HG03066 (cell line): ENCODE results near the gene SH3BP2.
"Not testable (repeated sequence)": the region's sequence is repeated elsewhere in the genome, so short reads cannot be mapped to it uniquely, and the experiment has no call there.

ENCODE experiments used
- ATAC-seq: cut with Tn5 transposase; IDR thresholded peaks from one replicate; pipeline ENCODE4 v1.9.1; 2021; ENCODE audit warnings: low read depth; ENCODE audit not compliant: unreplicated experiment

SH3BP2 gene

DNA sequence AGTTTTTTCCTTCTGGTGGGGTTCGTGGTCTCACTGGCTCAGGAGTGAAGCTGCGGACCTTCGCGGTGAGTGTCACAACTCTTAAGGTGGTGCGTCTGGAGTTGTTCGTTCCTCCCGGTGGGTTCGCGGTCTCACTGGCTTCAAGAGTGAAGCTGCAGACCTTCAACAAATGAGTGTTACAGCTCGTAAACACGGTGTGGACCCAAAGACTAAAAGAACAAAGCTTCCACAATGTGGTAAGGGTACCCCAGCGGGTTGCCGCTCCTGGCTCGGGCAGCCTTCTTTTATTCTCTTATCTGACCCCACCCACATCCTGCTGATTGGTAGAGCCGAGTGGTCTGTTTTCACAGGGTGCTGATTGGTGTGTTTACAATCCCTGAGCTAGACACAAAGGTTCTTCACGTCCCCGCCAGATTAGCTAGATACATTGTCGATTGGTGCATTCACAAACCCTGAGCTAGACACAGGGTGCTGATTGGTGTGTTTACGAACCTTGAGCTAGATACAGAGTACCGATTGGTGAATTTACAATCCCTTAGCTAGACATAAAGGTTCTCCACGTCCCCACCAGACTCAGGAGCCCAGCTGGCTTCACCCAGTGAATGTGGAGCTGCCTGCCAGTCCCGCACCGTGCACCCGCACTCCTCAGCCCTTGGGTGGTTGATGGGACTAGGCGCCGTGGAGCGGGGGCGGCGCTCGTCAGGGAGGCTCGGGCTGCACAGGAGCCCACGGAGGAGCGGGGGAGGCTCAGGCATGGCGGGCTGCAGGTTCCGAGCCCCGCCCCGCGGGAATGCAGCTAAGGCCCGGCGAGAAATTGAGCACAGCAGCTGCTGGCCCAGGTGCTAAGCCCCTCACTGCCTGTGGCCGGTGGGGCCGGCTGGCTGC, 30.2 kb upstream of the SH3BP2 start:
- not testable (repeated sequence) for ATAC-seq

DNA sequence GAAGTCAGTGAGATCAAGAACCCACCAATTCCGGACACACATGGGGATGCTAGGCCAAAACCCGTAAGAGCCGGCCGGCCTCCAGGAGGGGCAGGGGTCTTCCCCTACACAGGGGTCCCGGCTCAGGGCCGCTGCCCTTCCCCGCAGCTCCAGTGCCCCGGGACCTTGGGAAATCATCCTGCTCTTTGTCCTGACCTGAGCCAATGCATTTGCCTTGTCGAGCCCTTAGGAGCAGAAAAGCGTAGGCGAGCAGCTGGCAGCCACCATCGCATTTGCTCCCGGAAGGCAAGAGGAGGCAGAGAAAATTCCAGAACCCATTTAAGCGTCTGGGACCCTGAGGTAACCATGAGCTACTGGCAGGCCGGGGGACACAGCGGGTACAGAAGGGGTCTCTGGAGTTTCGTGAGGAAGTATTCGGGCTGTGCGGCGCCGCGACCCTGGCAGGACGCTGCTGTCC, 29.3 kb upstream of the SH3BP2 start:
- no peak for ATAC-seq

DNA sequence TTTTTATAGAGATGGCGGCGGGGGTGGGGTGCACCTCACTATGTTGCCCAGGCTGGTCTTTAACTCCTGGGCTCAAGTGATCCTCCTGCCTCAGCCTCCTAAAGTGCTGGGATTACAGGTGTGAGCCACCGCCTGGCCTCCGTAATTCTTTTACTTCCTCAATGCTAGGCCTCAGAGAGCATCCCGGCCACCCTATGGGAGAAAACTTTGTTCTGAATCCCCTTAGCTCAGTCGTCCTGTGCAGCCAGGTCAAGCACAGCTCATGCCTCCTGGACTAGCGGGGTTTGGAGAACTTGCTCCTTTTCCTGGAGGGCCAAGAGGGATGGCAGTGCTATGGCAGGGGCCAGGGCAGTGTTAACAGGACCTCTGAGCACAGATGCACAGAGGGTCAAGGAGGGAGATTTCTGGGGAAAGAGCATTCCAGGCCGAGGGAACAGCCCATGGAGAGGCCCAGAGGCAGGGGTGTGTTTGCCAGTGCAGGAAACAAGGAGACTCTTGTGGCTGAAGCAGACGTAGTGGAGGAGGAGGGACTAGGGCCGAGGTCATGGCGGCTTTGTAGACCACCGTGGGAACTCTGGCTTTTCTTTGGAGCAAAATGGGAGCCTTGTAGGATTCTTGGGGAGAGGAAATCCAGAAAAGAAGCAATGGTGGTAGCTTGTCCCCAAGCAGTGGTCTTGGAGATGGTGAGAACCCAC, 26.9 kb upstream of the SH3BP2 start:
- ATAC-seq: no peak

DNA sequence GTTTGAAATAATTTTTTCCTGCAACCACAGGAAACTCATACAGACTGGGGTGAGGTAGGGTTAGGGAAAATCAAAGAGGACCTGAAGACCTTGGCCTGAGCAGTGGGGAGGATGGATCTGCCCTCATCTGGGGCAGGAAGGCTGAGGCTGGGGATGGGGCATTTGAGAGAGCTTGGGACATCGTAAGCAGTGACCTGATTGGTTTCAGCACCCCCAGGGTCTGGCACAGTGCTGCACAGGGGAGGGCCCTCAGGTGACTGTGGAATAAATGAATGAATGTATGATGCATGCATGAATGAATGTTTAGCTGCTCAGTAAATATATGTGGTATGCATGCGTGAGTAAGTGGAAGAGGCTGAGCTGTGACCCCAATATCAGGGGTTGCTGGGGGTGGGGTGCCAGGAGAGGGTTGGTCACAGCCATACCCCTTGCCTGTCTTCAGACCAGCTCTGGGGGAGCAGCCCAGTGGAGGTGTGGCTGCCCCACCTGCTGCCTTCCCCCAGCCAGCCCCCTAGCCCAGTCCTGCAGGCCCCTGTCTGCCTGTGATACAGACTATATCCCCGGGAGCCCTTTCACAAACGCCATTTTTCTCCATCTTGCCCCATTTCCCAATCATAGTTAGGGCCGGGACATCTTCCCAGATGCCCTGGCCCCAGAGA, 25.7 kb upstream of the SH3BP2 start:
- ATAC-seq: no peak

GRCh38 chr4:2767705-2768074, 25.2 kb upstream of the SH3BP2 start:
- ATAC-seq: no peak

GRCh38 chr4:2768124-2768523, 24.8 kb upstream of the SH3BP2 start:
- no peak for ATAC-seq

GRCh38 chr4:2768921-2769336, 24.0 kb upstream of the SH3BP2 start:
- no peak for ATAC-seq

DNA sequence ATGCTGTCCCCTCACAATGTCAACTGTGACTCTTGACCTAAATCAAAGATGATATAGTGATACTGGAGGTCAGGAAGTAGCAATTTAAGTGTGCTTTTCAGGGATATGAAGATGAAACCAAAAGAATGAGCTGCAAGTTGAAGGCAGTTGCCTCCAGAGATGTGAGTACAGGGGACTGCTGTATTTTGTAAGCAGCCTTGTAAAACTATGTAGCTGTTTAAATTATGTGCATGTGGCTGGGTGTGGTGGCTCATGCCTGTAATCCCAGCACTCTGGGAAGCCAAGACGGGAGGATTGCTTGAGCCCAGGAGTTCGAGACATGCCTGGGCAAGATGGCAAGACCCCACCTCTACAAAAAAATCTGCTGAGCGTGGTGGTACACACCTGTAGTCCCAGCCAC, 21.6 kb upstream of the SH3BP2 start:
- no peak for ATAC-seq

DNA sequence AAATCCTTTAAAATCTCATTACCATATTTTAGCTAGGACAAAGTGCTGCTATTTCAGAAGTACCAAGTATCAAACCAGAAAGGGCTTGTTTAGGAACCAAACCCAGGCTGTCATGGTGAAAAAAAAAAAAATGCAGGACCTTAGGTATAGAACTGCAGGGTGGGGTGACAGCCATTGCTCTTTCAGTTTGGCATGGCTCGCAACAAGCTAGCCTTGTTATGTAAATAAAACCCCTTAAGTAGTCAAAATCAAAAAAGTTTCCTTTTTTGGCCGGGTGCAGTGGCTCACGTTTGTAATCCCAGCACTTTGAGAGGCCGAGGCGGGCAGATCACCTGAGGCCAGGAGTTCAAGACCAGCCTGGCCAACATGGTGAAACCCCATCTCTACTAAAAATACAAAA, 12.2 kb upstream of the SH3BP2 start:
- not testable (repeated sequence) for ATAC-seq

- no peak for ATAC-seq
Measured at GRCh38 chr4:2781911-2782310, 11.0 kb upstream of the SH3BP2 start.

DNA sequence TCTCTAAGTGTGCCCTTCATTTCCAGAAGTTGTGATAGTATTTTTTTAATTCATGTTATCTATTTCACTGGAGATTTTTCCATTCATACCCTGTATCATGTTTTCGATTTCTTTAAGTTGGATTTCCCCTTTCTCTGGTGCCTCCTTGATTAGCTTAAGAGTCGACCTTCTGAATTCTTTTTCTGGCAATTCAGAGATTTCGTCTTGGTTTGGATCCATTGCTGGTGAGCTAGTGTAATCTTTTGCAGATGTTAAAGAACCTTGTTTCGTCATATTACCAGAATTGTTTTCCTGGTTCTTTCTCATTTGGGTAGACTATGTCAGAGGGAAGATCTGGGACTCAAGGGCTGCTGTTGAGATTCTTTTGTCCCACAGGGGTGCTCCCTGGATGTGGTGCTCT, 9.1 kb upstream of the SH3BP2 start:
- no peak for ATAC-seq

DNA sequence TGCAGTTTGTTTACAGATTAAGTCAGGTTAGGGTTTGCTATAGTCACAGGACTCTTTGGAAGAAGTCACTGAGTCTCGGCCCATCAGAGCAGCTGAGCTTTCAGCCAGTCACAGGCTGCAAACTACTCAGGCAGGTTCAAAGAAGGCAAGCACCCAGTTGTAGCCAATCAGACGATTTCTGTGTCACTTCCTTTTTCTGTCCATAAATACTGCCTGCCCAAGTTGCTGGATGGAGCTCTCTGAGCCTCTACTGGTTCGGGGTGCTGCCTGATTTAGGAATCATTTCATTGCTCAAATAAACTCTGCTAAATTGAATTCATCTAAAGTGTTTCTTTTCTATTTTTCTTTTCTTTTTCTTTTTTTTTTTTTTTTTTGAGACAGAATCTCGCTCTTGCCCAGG, 7.3 kb upstream of the SH3BP2 start:
- ATAC-seq: no peak

DNA sequence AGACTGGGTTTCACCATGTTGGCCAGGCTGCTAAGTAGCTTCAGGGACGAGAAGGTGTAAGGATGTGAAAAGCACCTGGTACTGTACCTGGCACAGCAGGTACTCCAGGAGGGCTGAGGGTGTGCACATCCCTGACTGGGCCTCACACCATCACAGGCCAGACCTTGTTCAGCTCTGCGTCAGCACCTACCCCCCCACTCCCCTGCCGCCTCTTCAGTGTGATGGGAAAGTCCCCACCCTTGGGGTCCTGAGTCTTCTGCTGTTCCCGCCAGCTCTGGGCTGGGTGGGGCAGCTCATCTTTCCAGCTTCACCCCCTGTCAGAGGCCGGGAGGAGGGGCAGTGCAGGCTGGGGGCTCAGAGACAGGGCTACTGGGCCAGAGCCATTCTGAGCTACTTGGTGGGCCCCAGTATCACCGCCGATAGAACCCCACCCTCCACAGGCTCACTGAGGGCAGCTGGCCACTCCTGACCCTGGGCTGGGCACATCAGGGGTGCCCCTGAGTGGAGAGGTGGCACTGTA, 6.7 kb upstream of the SH3BP2 start:
- no peak for ATAC-seq

DNA sequence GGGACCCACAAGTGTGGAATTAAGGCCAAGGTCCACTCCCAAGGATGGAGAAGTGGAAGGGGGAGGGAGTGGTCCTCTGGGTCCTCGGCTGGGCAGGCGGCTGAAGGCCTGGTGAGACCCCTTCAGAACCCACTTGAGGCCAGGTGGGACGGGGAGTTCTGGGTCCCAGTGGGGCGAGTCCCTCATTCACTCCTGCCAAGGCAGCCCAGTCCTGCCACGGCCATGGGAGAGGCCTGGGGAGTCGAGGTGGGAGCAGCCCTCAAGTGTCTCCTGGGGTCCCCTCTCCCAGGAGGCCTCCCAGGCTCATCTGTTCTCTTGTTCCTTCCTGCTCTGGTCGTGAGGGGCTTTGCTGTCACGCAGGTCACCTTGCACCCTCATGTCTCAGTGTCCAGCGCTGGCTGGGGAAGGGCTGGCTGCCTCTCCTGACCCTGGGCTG, 6.1 kb upstream of the SH3BP2 start:
- no peak for ATAC-seq

DNA sequence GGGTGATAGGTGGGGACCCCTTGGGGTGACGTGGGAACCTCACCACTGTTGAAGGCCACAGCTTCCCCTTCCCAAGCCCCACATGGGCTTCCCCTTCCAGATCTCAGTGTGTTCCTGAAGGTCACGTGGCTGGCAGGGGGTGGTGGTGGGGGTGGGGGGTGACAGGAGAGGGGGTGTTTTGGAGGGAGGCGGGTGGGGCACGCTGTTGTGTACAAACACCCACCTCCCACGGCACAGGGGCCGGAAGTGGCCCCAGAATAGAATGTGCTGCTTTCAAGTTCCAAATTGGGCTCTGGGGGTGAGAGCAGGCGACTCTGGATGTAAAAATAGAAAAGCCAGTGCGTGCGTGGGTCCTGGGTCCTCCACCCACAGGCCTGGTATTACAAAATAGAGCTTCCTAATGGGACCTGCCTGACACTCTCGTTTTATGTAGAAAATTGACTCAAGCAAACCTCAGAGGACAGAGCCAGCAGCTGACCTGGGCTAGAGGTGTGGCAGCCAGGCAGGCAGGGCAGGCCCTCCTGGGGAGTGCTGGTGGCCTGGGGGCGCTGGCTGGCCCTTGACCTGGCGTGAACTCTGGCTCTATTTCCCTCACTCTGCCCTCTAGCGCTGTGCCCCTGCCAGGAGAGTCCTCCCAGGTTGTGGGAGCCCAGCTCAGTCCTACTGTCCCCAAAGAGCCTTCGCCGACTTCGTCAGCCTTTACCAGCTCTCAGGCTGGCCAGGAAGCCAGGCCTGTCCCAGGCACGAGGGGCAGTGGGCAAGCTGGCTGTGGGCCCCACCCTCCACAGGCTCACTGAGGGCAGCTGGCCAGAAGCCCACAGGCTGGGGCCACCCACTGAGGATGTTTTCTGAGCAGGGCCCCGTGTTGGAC, 5.4 kb upstream of the SH3BP2 start:
- ATAC-seq: peak; percentile 66

- no peak for ATAC-seq
Measured at GRCh38 chr4:2788101-2788500, 4.8 kb upstream of the SH3BP2 start.

GRCh38 chr4:2788532-2789103, 4.3 kb upstream of the SH3BP2 start:
- no peak for ATAC-seq

- ATAC-seq: no peak
Measured at GRCh38 chr4:2789351-2789750, 3.5 kb upstream of the SH3BP2 start.

DNA sequence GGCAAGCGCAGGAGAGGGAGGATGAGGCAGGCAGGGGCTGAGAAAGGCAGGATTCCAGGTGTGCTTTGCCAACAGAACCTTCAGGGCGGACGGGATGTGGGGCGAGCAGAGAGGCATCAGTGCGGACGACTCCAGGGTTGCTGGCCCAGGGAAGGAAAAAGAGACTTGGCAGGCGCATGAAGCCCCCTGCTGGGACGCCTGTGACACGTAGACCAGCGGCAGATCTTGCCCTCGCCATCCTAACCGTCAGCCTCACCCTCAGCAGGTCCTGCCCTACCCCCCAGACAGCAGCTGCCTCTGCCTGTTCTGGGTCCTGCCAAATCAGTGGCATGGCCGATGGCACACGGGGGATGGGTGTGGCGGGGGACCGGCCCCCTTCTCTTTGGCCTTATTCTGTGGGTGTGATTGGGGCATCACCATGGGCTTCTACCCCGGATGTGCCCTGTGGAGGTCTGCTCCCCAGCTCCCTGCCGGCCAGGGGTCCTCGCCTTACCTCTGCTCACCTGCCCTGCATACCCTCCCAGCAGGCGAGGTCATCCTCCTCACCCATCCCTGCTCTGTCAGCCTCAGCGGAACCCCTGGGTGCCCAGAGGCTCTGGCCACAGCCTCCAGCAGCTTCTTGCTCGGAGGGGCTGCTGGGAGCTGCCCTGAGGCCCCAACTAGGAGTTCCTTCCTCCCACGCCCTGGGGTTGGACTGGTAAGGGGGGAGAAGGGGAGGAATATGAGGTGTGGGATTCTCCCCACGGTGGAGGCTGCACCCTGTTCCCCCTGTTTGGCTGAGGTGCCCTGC, 2.9 kb upstream of the SH3BP2 start:
- no peak for ATAC-seq
